Nephron (organoid): ENCODE results near the gene SLC5A12.

Experiments used
- H3K27ac Mint-ChIP-seq, 3 experiments: 2 replicates each; pipeline ENCODE4 v1.8.0; 2020; ENCODE audit warnings: mixed read lengths in 3 of 3, mild to moderate bottlenecking in 2 of 3, moderate library complexity in 1 of 3
- H3K27me3 Mint-ChIP-seq: 2 replicates; pipeline ENCODE4 v1.8.0; 2021; ENCODE audit warnings: low read depth, mild to moderate bottlenecking, moderate library complexity, mixed read lengths
- H3K36me3 Mint-ChIP-seq: 2 replicates; pipeline ENCODE4 v1.8.0; 2020; ENCODE audit warnings: low read depth, mixed read lengths
- H3K4me1 Mint-ChIP-seq: 2 replicates; pipeline ENCODE4 v1.8.0; 2020; ENCODE audit warnings: mixed read lengths
- H3K4me3 Mint-ChIP-seq, 3 experiments: 2 replicates each; pipeline ENCODE4 v1.8.0; 2020; ENCODE audit warnings: mild to moderate bottlenecking in 3 of 3, mixed read lengths in 3 of 3, moderate library complexity in 2 of 3
- H3K9me3 Mint-ChIP-seq: 2 replicates; pipeline ENCODE4 v1.8.0; 2020; ENCODE audit warnings: mixed read lengths
- TF ChIP-seq, protein P1 (sequence below), 3 experiments: fragments of 200-600 bp; sonication (generic); IDR thresholded peaks; one replicate each; pipeline ENCODE4 v1.5.0; 2021; ENCODE audit warnings: antibody characterized with exemption in 3 of 3; ENCODE audit not compliant: unreplicated experiment in 3 of 3

The SLC5A12 gene

DNA sequence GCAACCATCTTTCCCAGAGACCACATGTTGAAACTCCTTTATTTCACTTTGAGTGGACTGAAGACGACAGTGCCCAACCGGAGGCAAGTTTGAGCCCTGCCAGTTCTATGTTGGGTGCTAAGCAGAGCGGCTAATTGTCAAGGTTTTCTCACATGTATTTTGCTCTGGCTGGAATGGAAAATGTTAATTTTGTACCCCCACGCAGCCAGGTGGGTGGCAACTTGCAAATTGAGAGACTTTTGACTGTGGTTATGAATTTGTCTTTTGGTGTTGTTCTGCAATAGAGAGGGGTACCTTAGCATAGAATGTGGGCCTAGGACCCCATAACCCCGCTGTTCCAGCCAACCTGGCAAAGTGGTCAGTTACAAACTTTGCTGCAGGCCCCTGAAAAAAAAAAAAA, 42.5 kb upstream of the SLC5A12 start:
- Mint-ChIP-seq H3K4me1 (no peaks in the 10 kb centered on the region), H3K36me3 (no peaks in the 10 kb centered on the region), H3K4me3 (no peak overlapping the region), H3K27ac (no peak overlapping the region), H3K27me3 (peaks cover 4% of the 10 kb centered on the region), H3K9me3 (peaks cover 2% of the 10 kb centered on the region)
- TF ChIP-seq, protein P1, sequence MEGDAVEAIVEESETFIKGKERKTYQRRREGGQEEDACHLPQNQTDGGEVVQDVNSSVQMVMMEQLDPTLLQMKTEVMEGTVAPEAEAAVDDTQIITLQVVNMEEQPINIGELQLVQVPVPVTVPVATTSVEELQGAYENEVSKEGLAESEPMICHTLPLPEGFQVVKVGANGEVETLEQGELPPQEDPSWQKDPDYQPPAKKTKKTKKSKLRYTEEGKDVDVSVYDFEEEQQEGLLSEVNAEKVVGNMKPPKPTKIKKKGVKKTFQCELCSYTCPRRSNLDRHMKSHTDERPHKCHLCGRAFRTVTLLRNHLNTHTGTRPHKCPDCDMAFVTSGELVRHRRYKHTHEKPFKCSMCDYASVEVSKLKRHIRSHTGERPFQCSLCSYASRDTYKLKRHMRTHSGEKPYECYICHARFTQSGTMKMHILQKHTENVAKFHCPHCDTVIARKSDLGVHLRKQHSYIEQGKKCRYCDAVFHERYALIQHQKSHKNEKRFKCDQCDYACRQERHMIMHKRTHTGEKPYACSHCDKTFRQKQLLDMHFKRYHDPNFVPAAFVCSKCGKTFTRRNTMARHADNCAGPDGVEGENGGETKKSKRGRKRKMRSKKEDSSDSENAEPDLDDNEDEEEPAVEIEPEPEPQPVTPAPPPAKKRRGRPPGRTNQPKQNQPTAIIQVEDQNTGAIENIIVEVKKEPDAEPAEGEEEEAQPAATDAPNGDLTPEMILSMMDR (IDR thresholded peaks at IDR 0.05; ENCODE audit: unreplicated experiment in 3 of 3): no peak

DNA sequence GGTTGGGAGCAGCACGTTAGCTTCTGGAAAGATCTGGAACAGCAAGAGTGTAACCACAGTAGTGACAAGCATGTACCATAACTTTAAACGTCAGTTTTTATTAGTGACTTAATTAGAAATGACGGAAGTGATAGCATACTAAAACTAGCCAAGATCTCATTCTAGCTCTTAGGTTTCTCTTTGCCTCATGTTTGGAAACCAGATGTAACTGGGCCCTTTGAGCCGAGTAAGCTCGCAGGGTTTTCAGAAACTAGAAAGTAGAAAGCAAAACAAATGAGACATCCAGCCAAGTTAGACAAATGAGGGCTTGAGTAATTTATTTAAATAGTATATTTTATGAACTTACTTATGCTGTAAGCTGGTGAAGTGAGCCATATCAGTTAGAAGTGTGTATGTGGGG, 40.2 kb upstream of the SLC5A12 start:
- TF ChIP-seq, protein P1 (IDR thresholded peaks at IDR 0.05; ENCODE audit: unreplicated experiment in 3 of 3): no peak
- Mint-ChIP-seq H3K4me1 (no peaks in the 10 kb centered on the region), H3K9me3 (no peaks in the 10 kb centered on the region), H3K27ac (no peak overlapping the region), H3K27me3 (peaks cover 4% of the 10 kb centered on the region), H3K36me3 (no peaks in the 10 kb centered on the region), H3K4me3 (no peak overlapping the region)

DNA sequence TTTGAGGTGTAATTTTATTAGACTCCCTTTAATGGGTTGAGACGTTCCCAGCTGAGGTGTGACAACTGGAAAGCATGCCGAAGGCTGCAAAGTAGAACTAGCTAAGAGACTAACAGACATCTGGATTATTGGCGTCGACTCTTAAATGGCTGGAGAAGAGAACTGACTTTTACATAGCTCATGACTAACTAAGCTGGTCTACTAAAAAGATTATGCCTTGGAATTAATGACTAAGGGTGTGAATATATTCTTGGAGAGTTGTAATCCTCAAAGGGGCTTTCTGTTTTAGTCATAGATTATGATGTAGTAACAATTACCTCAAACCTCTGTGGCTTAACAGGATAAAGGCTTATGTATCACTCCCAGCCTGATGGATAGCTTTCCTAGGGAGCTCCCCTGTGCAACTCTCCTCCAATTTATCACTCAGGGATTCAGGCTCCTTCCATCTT, 39.5 kb upstream of the SLC5A12 start:
- Mint-ChIP-seq H3K27ac (no peak overlapping the region), H3K27me3 (peaks cover 4% of the 10 kb centered on the region), H3K4me1 (no peaks in the 10 kb centered on the region), H3K9me3 (no peaks in the 10 kb centered on the region), H3K4me3 (no peak overlapping the region), H3K36me3 (no peaks in the 10 kb centered on the region)
- TF ChIP-seq, protein P1 (IDR thresholded peaks at IDR 0.05; ENCODE audit: unreplicated experiment in 3 of 3): no peak

DNA sequence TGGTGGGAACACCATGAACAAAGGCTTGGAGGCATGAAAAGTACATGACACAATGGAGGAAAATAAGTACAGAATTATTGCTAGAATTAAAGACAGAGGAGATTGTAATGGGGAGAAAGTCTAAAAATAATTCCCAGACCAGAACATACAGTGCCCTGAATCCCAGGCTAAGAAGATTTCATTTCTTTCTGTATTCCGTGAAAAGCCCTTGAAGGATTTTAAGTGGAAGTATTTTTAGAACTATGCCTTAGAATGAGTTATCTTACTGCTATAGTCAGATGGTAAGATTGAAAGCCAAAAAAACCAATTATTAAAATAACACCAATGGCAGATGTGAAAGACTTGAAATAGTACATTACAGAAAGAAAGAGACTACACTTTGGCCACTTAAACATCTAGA, 36.1 kb upstream of the SLC5A12 start:
- TF ChIP-seq, protein P1 (IDR thresholded peaks at IDR 0.05; ENCODE audit: unreplicated experiment in 3 of 3): no peak
- Mint-ChIP-seq H3K9me3 (no peaks in the 10 kb centered on the region), H3K27me3 (peaks cover 3% of the 10 kb centered on the region), H3K27ac (no peak overlapping the region), H3K4me1 (peaks cover 14% of the 10 kb centered on the region), H3K36me3 (no peaks in the 10 kb centered on the region), H3K4me3 (no peak overlapping the region)

DNA sequence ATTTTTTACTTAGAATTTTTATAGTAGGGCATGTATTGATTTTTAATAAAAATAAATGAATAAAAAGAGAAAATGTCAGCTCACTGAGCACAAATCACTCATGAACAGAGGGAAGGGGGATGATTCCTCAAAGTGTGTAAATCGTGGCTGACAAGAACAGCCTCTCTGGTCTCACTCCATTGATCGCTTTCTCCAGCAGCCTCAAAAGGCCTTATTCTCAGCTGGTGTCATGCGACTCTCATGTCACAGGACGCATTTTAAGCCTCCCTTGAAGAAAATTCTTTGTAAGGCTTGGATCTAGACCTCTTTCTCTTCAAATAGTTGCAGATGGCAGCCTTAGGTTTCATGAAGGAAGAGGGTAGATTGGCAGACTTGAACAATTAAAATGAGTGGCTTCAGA, 33.9 kb upstream of the SLC5A12 start:
- peak overlapping the region in 1 of 3 experiments; percentile 41 for H3K27ac Mint-ChIP-seq
- H3K4me1 Mint-ChIP-seq: peaks cover 17% of the 10 kb centered on the region
- H3K4me3 Mint-ChIP-seq: no peak overlapping the region
- no peaks in the 10 kb centered on the region for H3K36me3 Mint-ChIP-seq
- peaks cover 4% of the 10 kb centered on the region for H3K27me3 Mint-ChIP-seq
- no peaks in the 10 kb centered on the region for H3K9me3 Mint-ChIP-seq
- TF ChIP-seq, protein P1 (IDR thresholded peaks at IDR 0.05; ENCODE audit: unreplicated experiment in 3 of 3): no peak

DNA sequence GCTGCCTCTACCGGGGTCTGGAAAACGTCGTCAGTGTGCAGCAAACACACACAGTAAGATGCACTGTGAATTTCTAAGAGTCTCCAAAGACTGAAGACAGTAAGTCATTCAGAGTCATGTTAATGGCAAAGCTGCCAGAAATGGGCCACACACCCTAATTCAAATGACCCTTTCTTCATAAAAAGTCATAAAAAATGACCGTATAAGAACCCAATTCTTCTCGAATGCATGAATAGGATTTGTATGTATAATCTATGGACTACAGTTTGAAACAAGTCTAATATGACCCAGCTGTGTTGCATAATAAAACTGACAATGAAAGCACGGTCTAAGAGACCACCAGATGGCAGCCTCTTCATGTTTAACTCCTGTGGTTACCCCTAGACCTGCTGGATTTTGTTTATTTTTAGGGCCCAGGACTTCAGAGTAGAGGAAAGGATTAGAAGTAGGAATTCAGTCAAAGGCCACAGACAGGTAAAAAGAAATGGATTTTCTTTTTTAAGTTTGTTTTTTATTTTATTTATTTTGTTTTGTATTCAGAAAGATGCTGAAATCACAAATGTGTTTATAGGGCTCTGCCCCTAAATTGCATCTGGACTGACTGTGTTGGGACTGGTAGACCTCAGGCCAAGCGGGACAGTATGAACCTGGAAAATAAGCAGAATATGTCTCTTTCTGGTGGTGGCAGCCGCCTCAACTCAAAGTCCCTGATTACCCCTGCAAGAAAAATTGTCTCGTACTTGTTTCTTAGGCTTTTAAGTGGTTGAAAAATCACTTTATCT, 32.1 kb upstream of the SLC5A12 start:
- TF ChIP-seq, protein P1 (IDR thresholded peaks at IDR 0.05; ENCODE audit: unreplicated experiment in 3 of 3): peak; percentile 82 to 92 (median 86)
- no peaks in the 10 kb centered on the region for H3K9me3 Mint-ChIP-seq
- peaks cover 17% of the 10 kb centered on the region for H3K4me1 Mint-ChIP-seq
- no peak overlapping the region for H3K4me3 Mint-ChIP-seq
- H3K36me3 Mint-ChIP-seq: no peaks in the 10 kb centered on the region
- H3K27me3 Mint-ChIP-seq: peaks cover 4% of the 10 kb centered on the region
- peak overlapping the region in 2 of 3 experiments; percentile 18 to 35 for H3K27ac Mint-ChIP-seq
